ENCODE measurements around the gene OR4D10. TPM values are rescaled to one million over a fixed set of nuclear protein-coding genes. Genes with fewer than 3 reads are reported as not detected.

The OR4D10 gene
- total RNA-seq = not detected

- Histone ChIP-seq H3K27me3 (no peaks in the 10 kb centered on the region), H3K27ac (no peak within 1 kb of the TSS), H3K4me1 (no peaks in the 10 kb centered on the region), H3K36me3 (no peaks in the 10 kb centered on the region), H3K4me3 (no peak within 1 kb of the TSS), H3K9me3 (no peaks in the 10 kb centered on the region)
- TF ChIP-seq CTCF (IDR thresholded peaks at IDR 0.05) = no peak
- DNase-seq (no peak), ATAC-seq (ENCODE audit: low FRiP score in 2 of 2) (no peak)
Observed at GRCh38 chr11:59473015-59473414, at the start of gene OR4D10. Gene OR4D10 (plus strand): TSS chr11:59473315. CDS start chr11:59477430, 4,115 bp downstream.

GRCh38 chr11:59423835-59424234, 49.3 kb upstream of the OR4D10 start:
- ATAC-seq (ENCODE audit: low FRiP score in 2 of 2) (no peak), DNase-seq (no peak)
- TF ChIP-seq POLR2AphosphoS5 (IDR thresholded peaks at IDR 0.05) (no peak), CTCF (IDR thresholded peaks at IDR 0.05) (no peak), EP300 (IDR thresholded peaks at IDR 0.05) (no peak), POLR2A (IDR thresholded peaks at IDR 0.05) (no peak)
- H3K36me3 ChIP-seq = no peaks in the 10 kb centered on the region
- no peak overlapping the region for H3K4me3 ChIP-seq
- no peaks in the 10 kb centered on the region for H3K9me3 ChIP-seq
- WGBS, 2 donors = 69 to 87% methylated on average over 2 of the region's 2 CpGs
- H3K27me3 ChIP-seq = no peaks in the 10 kb centered on the region
- H3K4me1 ChIP-seq = no peaks in the 10 kb centered on the region
- no peak overlapping the region for H3K27ac ChIP-seq

GRCh38 chr11:59425131-59425530, 48.0 kb upstream of the OR4D10 start:
- no peaks in the 10 kb centered on the region for H3K9me3 ChIP-seq
- H3K27ac ChIP-seq = no peak overlapping the region
- DNase-seq (no peak), ATAC-seq (ENCODE audit: low FRiP score in 2 of 2) (no peak)
- TF ChIP-seq POLR2A (IDR thresholded peaks at IDR 0.05) = no peak
- WGBS, 2 donors = 66 to 68% methylated on average over 4 of the region's 4 CpGs
- H3K36me3 ChIP-seq = no peaks in the 10 kb centered on the region
- H3K4me1 ChIP-seq = no peaks in the 10 kb centered on the region
- H3K27me3 ChIP-seq = no peaks in the 10 kb centered on the region
- no peak overlapping the region for H3K4me3 ChIP-seq

GRCh38 chr11:59426361-59427067, 46.6 kb upstream of the OR4D10 start, which contains the start of gene OR5A2:
Gene OR5A2 (minus strand): TSS chr11:59426413. CDS start chr11:59422953, 3,460 bp downstream.
- Histone ChIP-seq H3K27me3 (no peaks in the 10 kb centered on the region), H3K9me3 (no peaks in the 10 kb centered on the region), H3K4me1 (no peaks in the 10 kb centered on the region), H3K4me3 (no peak within 1 kb of the TSS), H3K27ac (no peak within 1 kb of the TSS), H3K36me3 (no peaks in the 10 kb centered on the region)
- no peak for DNase-seq
- TF ChIP-seq CTCF (IDR thresholded peaks at IDR 0.05) (no peak), POLR2A (IDR thresholded peaks at IDR 0.05) (no peak), EP300 (IDR thresholded peaks at IDR 0.05) (no peak), POLR2AphosphoS5 (IDR thresholded peaks at IDR 0.05) (no peak)
- ATAC-seq (ENCODE audit: low FRiP score in 2 of 2) = no peak
- WGBS, 2 donors = 75 to 77% methylated on average over 5 of the region's 5 CpGs

- DNase-seq (no peak), ATAC-seq (ENCODE audit: low FRiP score in 2 of 2) (no peak)
- no peaks in the 10 kb centered on the region for H3K36me3 ChIP-seq
Observed at GRCh38 chr11:59427068-59427382, 46.1 kb upstream of the OR4D10 start.

More at GRCh38 chr11:59427068-59427382, 46.1 kb upstream of the OR4D10 start:
- H3K4me3 ChIP-seq = no peak overlapping the region
- no peaks in the 10 kb centered on the region for H3K27me3 ChIP-seq
- no peaks in the 10 kb centered on the region for H3K9me3 ChIP-seq
- TF ChIP-seq POLR2AphosphoS5 (IDR thresholded peaks at IDR 0.05) (no peak), POLR2A (IDR thresholded peaks at IDR 0.05) (no peak), EP300 (IDR thresholded peaks at IDR 0.05) (no peak), CTCF (IDR thresholded peaks at IDR 0.05) (no peak)
- no peak overlapping the region for H3K27ac ChIP-seq
- H3K4me1 ChIP-seq = no peaks in the 10 kb centered on the region
